LNCAP (cell line): ENCODE measurements around the gene SMARCA4.

Source experiments
- TF ChIP-seq, protein P1 (sequence below): fragments of 450-650 bp; IDR thresholded peaks from 2 replicates; pipeline ENCODE4 v1.5.1; 2017; ENCODE audit warnings: mild to moderate bottlenecking

The SMARCA4 gene

GRCh38 chr19:11041194-11041593 lies 80.4 kb downstream of the SMARCA4 start:
- TF ChIP-seq, protein P1, sequence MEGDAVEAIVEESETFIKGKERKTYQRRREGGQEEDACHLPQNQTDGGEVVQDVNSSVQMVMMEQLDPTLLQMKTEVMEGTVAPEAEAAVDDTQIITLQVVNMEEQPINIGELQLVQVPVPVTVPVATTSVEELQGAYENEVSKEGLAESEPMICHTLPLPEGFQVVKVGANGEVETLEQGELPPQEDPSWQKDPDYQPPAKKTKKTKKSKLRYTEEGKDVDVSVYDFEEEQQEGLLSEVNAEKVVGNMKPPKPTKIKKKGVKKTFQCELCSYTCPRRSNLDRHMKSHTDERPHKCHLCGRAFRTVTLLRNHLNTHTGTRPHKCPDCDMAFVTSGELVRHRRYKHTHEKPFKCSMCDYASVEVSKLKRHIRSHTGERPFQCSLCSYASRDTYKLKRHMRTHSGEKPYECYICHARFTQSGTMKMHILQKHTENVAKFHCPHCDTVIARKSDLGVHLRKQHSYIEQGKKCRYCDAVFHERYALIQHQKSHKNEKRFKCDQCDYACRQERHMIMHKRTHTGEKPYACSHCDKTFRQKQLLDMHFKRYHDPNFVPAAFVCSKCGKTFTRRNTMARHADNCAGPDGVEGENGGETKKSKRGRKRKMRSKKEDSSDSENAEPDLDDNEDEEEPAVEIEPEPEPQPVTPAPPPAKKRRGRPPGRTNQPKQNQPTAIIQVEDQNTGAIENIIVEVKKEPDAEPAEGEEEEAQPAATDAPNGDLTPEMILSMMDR = no peak

DNA sequence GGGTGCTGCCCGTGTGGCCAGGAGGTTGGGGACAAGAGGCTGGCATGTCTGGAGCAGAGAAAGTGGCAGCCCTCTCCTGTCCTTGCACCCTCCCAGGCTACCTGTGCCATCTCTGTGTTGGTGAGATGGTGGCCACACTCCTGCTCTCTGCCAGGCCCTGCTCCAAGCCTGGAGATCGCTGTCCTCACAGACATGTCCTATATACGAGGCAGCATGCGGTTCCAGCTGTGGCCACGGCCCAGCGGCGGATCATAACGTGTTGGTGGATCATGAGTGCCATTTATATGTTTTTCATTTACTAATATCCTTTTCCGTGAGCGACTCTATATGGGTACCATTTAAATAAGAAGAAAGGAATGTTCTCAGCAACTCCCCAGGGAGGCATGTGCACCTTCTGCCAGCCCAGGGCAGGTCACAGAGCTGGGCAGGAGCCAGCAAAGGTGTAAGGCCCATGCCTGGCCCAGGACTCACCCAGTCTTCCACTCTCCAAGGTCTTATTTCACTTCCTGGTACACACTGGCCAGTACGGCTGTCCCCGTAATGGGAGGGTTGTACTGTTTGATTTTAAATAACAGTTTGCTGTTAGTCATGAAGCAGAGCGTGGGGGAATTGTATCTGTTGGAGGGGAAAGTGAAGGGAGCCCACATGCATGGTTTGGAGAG lies 81.3 kb downstream of the SMARCA4 start:
- TF ChIP-seq, protein P1 = no peak

- TF ChIP-seq, protein P1 = no peak
Measured at GRCh38 chr19:11044431-11044830, 83.6 kb downstream of the SMARCA4 start.

DNA sequence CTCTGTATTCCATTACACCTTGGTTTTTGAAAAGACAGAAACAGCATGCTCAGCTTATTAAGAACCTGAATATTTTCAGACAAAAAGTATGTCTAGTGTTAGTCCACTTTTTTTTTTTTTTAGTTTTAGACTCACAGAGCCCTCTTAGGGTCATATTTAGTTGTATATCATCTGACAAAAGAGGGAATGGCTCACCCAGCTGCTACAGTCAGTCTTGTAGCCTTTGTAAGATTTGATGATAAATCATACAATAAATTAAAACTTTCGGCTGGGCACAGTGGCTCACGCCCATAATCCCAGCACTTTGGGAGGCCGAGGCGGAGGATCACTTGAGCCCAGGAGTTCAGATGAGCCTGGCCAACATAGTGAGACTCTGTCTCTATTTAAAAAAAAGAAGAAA lies 84.7 kb downstream of the SMARCA4 start:
- TF ChIP-seq, protein P1 = no peak

GRCh38 chr19:11046605-11047354 lies 86.0 kb downstream of the SMARCA4 start:
- TF ChIP-seq, protein P1 = no peak

GRCh38 chr19:11047866-11048265 lies 87.0 kb downstream of the SMARCA4 start:
- TF ChIP-seq, protein P1 = no peak

GRCh38 chr19:11050323-11051114 lies 89.7 kb downstream of the SMARCA4 start:
- TF ChIP-seq, protein P1 = no peak
